C1 segment of cervical spinal cord (tissue), 14 donors: ENCODE measurements around the gene BMS1.
"Not testable (repeated sequence)": the region's sequence is repeated elsewhere in the genome, so short reads cannot be mapped to it uniquely, and the experiment has no call there.

Experiments used
- DNase-seq, 14 donors: peaks; one replicate each; lab custom pipeline; 2025; lab: John Stamatoyannopoulos, UW

BMS1 gene

GRCh38 chr10:42795701-42796100, 13.1 kb downstream of the BMS1 start:
- no peak for DNase-seq

- no peak for DNase-seq
These were observed 18.5 kb downstream of the BMS1 start for GRCh38 chr10:42801135-42801534.

- no peak for DNase-seq
These were observed 20.3 kb downstream of the BMS1 start for GRCh38 chr10:42802876-42803275.

- DNase-seq: no peak
These were observed 27.1 kb downstream of the BMS1 start for GRCh38 chr10:42809676-42810075.

- DNase-seq: no peak
These were observed 29.4 kb downstream of the BMS1 start for GRCh38 chr10:42812028-42812427.

GRCh38 chr10:42813989-42814687, 31.5 kb downstream of the BMS1 start:
- not testable (repeated sequence) for DNase-seq

- not testable (repeated sequence) for DNase-seq
These were observed 33.7 kb downstream of the BMS1 start for GRCh38 chr10:42816334-42816733.

- no peak for DNase-seq
These were observed 34.3 kb downstream of the BMS1 start for GRCh38 chr10:42816912-42817311.

- not testable (repeated sequence) for DNase-seq
These were observed 34.8 kb downstream of the BMS1 start for GRCh38 chr10:42817417-42817816.

GRCh38 chr10:42826759-42827158, 44.2 kb downstream of the BMS1 start:
- DNase-seq: not testable (repeated sequence)

GRCh38 chr10:42827201-42827600, 44.6 kb downstream of the BMS1 start:
- no peak for DNase-seq

- not testable (repeated sequence) for DNase-seq
These were observed 45.8 kb downstream of the BMS1 start for GRCh38 chr10:42828391-42828790.

GRCh38 chr10:42830237-42830636, 47.6 kb downstream of the BMS1 start:
- peak in 1 of 14 donors; percentile 3 for DNase-seq

GRCh38 chr10:42836096-42836495, 53.5 kb downstream of the BMS1 start:
- no peak for DNase-seq

- no peak for DNase-seq
These were observed 54.3 kb downstream of the BMS1 start for GRCh38 chr10:42836771-42837468.

GRCh38 chr10:42844810-42845209, 62.2 kb downstream of the BMS1 start:
- DNase-seq: not testable (repeated sequence)

GRCh38 chr10:42847261-42847660, 64.7 kb downstream of the BMS1 start:
- not testable (repeated sequence) for DNase-seq

GRCh38 chr10:42850931-42851330, 68.3 kb downstream of the BMS1 start:
- DNase-seq: no peak

GRCh38 chr10:42859256-42859655, 76.7 kb downstream of the BMS1 start:
- DNase-seq: no peak

GRCh38 chr10:42860016-42860415, 77.4 kb downstream of the BMS1 start:
- not testable (repeated sequence) for DNase-seq

GRCh38 chr10:42862801-42863200, 80.2 kb downstream of the BMS1 start:
- not testable (repeated sequence) for DNase-seq

- DNase-seq: no peak
These were observed 82.0 kb downstream of the BMS1 start for GRCh38 chr10:42864575-42864974.

- DNase-seq: no peak
These were observed 83.1 kb downstream of the BMS1 start for GRCh38 chr10:42865716-42866114.
